Measurements from ENCODE around the gene C11orf68.

GRCh38 chr11:65885808-65886536 lies 32.9 kb downstream of the C11orf68 start:
- TF ChIP-seq POLR2A (IDR thresholded peaks at IDR 0.05), result no peak
- peak in 1 of 6 experiments; percentile 7 for TF ChIP-seq CTCF (IDR thresholded peaks at IDR 0.05)
